ENCODE measurements around the gene CFAP43. TPM values are rescaled to one million over a fixed set of nuclear protein-coding genes. Genes with fewer than 3 reads are reported as not detected.

CFAP43 gene
- total RNA-seq, 1 donor from 2014 or later = not detected

DNA sequence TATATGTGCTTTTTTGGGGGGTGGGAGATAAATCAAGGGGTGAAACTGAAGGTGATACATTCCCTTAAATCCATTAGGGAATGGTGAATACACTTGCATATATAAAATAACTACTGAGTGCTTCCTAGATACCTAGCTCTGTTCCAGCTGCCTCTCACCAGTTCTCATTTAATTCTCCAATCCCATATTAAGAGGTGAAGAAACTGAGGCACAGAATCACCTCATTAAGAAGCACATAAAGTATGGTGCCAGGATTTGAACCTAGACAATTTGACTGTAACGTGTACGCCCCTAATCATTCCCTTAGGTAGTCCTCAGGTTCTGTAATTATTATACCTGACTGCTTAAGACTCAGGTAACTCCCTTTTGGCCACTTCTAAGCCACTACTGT is 111.7 kb downstream of the CFAP43 start:
- H3K4me3 Mint-ChIP-seq (ENCODE audit: unreplicated experiment) = peak overlapping the region; percentile 90
- peaks cover 25% of the 10 kb centered on the region for H3K4me1 Mint-ChIP-seq (ENCODE audit: unreplicated experiment)
- no peak for DNase-seq (ENCODE audit: extremely low spot score, unreplicated experiment)
- no peaks in the 10 kb centered on the region for H3K9me3 Mint-ChIP-seq (ENCODE audit: unreplicated experiment)
- H3K27ac Mint-ChIP-seq (ENCODE audit: unreplicated experiment) = peak overlapping the region; percentile 100
- no peak for TF ChIP-seq CTCF (IDR thresholded peaks at IDR 0.05)
- H3K36me3 Mint-ChIP-seq (ENCODE audit: unreplicated experiment) = peaks cover 4% of the 10 kb centered on the region
- H3K27me3 Mint-ChIP-seq (ENCODE audit: unreplicated experiment) = no peaks in the 10 kb centered on the region

DNA sequence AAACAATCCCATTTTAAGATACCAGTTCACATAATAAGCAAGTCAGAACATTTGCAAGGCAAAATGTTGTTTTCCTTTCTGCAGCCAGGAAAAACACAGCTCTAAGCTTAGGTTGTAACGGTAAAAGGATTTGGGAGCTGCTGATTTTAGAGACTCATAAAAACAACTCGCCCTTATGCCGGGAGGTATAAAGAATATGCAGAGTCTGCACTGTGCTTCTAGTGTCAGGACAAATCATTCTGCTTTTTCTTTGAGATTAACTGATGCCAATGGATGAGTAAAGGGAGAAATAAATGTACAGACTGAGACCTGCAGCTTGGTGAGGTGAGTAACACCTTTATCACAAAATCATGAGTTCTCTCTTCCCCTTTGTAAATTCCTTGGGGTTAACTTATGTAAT is 112.2 kb downstream of the CFAP43 start:
- no peaks in the 10 kb centered on the region for H3K9me3 Mint-ChIP-seq (ENCODE audit: unreplicated experiment)
- peaks cover 25% of the 10 kb centered on the region for H3K4me1 Mint-ChIP-seq (ENCODE audit: unreplicated experiment)
- H3K36me3 Mint-ChIP-seq (ENCODE audit: unreplicated experiment) = no peaks in the 10 kb centered on the region
- no peak for DNase-seq (ENCODE audit: extremely low spot score, unreplicated experiment)
- peak overlapping the region; percentile 100 for H3K27ac Mint-ChIP-seq (ENCODE audit: unreplicated experiment)
- no peak overlapping the region for H3K4me3 Mint-ChIP-seq (ENCODE audit: unreplicated experiment)
- no peaks in the 10 kb centered on the region for H3K27me3 Mint-ChIP-seq (ENCODE audit: unreplicated experiment)
- TF ChIP-seq CTCF (IDR thresholded peaks at IDR 0.05) = no peak

- H3K9me3 Mint-ChIP-seq (ENCODE audit: unreplicated experiment) = no peaks in the 10 kb centered on the region
- peaks cover 19% of the 10 kb centered on the region for H3K4me1 Mint-ChIP-seq (ENCODE audit: unreplicated experiment)
- no peak for TF ChIP-seq CTCF (IDR thresholded peaks at IDR 0.05)
- no peak for DNase-seq (ENCODE audit: extremely low spot score, unreplicated experiment)
- no peaks in the 10 kb centered on the region for H3K27me3 Mint-ChIP-seq (ENCODE audit: unreplicated experiment)
- H3K36me3 Mint-ChIP-seq (ENCODE audit: unreplicated experiment) = no peaks in the 10 kb centered on the region
- no peak overlapping the region for H3K4me3 Mint-ChIP-seq (ENCODE audit: unreplicated experiment)
- no peak overlapping the region for H3K27ac Mint-ChIP-seq (ENCODE audit: unreplicated experiment)
These were observed 114.3 kb downstream of the CFAP43 start for GRCh38 chr10:104117839-104118323.

DNA sequence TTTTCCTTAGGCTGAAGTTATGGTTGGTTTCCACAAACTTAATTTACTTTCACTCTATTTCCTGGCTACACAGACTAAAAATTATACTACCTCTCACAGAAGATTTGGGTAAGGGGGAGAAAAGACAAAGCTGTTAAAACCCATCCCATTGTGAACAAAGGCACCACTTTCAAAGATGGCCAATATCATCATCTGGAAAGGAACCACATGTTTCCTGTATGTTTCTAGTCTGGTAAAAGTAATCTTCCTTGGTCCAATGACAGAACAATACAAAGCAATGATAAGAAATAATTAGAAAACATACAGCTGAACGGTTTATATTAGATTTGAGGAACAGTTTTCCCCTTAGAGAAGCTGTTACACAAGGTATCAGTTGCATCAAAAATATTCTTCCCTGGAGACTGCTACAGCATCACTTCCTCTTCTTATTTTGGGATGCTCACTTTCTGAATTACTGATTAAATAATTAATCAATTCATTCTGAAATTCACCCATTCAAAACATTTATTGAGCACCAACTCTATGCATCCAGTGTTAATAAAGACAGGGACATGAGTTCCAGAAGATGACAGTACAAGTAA is 118.7 kb downstream of the CFAP43 start:
- no peak for DNase-seq (ENCODE audit: extremely low spot score, unreplicated experiment)
- peaks cover 6% of the 10 kb centered on the region for H3K4me1 Mint-ChIP-seq (ENCODE audit: unreplicated experiment)
- H3K27ac Mint-ChIP-seq (ENCODE audit: unreplicated experiment) = no peak overlapping the region
- TF ChIP-seq CTCF (IDR thresholded peaks at IDR 0.05) = no peak
- no peaks in the 10 kb centered on the region for H3K27me3 Mint-ChIP-seq (ENCODE audit: unreplicated experiment)
- no peak overlapping the region for H3K4me3 Mint-ChIP-seq (ENCODE audit: unreplicated experiment)
- no peaks in the 10 kb centered on the region for H3K9me3 Mint-ChIP-seq (ENCODE audit: unreplicated experiment)
- H3K36me3 Mint-ChIP-seq (ENCODE audit: unreplicated experiment) = no peaks in the 10 kb centered on the region

GRCh38 chr10:104109908-104110662 is 122.1 kb downstream of the CFAP43 start:
- Mint-ChIP-seq H3K4me3 (ENCODE audit: unreplicated experiment) (no peak overlapping the region), H3K4me1 (ENCODE audit: unreplicated experiment) (peaks cover 6% of the 10 kb centered on the region), H3K36me3 (ENCODE audit: unreplicated experiment) (no peaks in the 10 kb centered on the region), H3K27ac (ENCODE audit: unreplicated experiment) (peak overlapping the region; percentile 27), H3K9me3 (ENCODE audit: unreplicated experiment) (no peaks in the 10 kb centered on the region), H3K27me3 (ENCODE audit: unreplicated experiment) (no peaks in the 10 kb centered on the region)
- no peak for TF ChIP-seq CTCF (IDR thresholded peaks at IDR 0.05)
- DNase-seq (ENCODE audit: extremely low spot score, unreplicated experiment) = no peak
